Fibroblast of pulmonary artery (primary cell): ENCODE data around the gene KRT17.

Experiments used
- DNase-seq: peaks from one replicate; pipeline ENCODE4 v3.0.0-alpha.2; 2010; ENCODE audit warnings: low read depth
- H3K4me3 ChIP-seq: replicated peaks from 2 replicates; pipeline ENCODE4 v1.5.1; 2011; ENCODE audit warnings: low read depth, mild to moderate bottlenecking, control low read depth, low read length, moderate library complexity
- CTCF ChIP-seq: IDR thresholded peaks from 2 replicates; pipeline ENCODE4 v1.5.1; 2011; ENCODE audit warnings: mild to moderate bottlenecking, control low read depth, low read length, inconsistent platforms; ENCODE audit errors: missing control alignments

Gene KRT17

GRCh38 chr17:41594363-41594915 lies 29.9 kb downstream of the KRT17 start:
- H3K4me3 ChIP-seq, result no peak overlapping the region
- DNase-seq, result no peak
- no peak for TF ChIP-seq CTCF

GRCh38 chr17:41593306-41593981 lies 30.9 kb downstream of the KRT17 start:
- no peak for TF ChIP-seq CTCF
- DNase-seq, result no peak
- H3K4me3 ChIP-seq, result no peak overlapping the region

GRCh38 chr17:41592601-41593305 lies 31.6 kb downstream of the KRT17 start:
- DNase-seq, result no peak

GRCh38 chr17:41589301-41589700 lies 35.1 kb downstream of the KRT17 start:
- TF ChIP-seq CTCF, result no peak
- no peak overlapping the region for H3K4me3 ChIP-seq
- no peak for DNase-seq

More at GRCh38 chr17:41592601-41593305, 31.6 kb downstream of the KRT17 start:
- TF ChIP-seq CTCF, result no peak
- H3K4me3 ChIP-seq, result no peak overlapping the region

GRCh38 chr17:41588126-41588810 lies 36.1 kb downstream of the KRT17 start:
- no peak overlapping the region for H3K4me3 ChIP-seq
- TF ChIP-seq CTCF, result no peak
- no peak for DNase-seq

GRCh38 chr17:41586863-41587495 lies 37.4 kb downstream of the KRT17 start, which contains the start of gene KRT14:
Gene KRT14, minus strand, starts transcription at chr17:41586895. Its CDS starts 61 bp downstream, at chr17:41586834.
- no peak for TF ChIP-seq CTCF
- DNase-seq, result no peak
- no peak within 1 kb of the TSS for H3K4me3 ChIP-seq
